GM18870 (cell line): Measurements from ENCODE around the gene LRRC43.
"Not testable (repeated sequence)": the region's sequence is repeated elsewhere in the genome, so short reads cannot be mapped to it uniquely, and the experiment has no call there.

Experiments used
- ATAC-seq: cut with Tn5 transposase; IDR thresholded peaks from one replicate; pipeline ENCODE4 v1.9.1; 2021; ENCODE audit warnings: moderate library complexity; ENCODE audit not compliant: unreplicated experiment

LRRC43 gene

DNA sequence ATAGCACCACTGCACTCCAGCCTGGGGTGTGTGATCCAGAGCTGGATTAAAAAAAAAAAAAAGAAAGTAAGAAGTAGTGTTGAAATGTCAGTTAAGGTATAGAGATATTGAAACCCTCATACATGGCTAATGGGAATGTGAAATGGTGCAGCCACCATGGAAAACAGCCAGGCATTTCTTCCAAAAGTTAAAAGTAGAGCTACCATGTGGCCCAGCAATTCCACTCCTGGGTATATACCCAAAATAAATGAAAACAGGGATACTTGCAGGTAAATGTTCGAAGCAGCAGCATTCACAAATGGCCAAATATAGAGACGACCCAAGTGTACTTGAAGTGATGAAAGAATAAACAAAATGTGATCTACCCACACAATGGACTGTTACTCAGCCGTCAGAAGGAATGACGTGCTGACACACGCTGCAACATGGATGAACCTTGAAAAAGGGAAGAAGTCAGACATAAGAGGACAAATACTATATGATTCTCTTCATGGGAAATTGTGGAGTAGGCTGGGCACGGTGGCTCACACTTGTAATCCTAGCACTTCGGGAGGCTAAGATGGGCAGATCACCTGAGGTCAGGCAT is 24.1 kb upstream of the LRRC43 start:
- ATAC-seq, result no peak

GRCh38 chr12:122159882-122160281 is 23.0 kb upstream of the LRRC43 start:
- no peak for ATAC-seq

DNA sequence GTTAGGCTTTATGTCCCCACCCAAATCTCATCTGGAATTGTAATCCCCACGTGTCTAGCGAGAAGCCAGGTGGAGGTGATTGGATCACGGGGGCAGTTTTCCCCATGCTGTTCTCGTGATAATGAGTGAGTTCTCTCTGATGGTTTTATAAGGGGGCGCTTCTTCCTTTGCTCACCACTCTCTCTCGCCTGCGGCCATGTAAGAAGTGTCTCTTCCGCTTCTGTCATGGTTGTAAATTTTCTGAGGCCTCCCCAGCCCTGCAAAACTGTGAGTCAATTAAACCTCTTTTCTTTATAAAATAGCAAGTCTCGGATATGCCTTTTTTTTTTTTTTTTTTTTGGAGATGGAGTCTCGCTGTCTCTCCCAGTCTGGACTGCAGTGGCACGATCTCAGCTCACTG is 22.2 kb upstream of the LRRC43 start:
- no peak for ATAC-seq

GRCh38 chr12:122161682-122162081 is 21.2 kb upstream of the LRRC43 start:
- no peak for ATAC-seq

DNA sequence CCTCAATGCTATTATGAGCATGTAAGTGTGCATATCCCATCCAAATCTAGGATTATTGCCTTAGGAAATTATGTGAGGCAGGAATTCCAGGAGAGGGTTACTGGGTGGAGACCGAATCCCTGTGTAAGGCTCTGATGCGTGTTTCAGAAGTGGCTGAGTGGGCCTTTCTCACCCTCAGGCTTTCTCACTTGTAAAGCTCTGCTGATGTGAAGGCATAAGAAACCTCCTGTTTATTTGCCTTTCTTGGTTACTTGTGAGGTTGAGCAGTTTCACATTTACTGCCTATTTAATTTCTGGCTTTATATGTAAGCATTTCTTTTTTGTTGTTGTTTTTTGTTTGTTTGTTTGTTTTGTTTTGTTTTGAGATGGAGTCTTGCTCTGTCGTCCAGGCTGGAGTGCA is 19.9 kb upstream of the LRRC43 start:
- ATAC-seq, result no peak

DNA sequence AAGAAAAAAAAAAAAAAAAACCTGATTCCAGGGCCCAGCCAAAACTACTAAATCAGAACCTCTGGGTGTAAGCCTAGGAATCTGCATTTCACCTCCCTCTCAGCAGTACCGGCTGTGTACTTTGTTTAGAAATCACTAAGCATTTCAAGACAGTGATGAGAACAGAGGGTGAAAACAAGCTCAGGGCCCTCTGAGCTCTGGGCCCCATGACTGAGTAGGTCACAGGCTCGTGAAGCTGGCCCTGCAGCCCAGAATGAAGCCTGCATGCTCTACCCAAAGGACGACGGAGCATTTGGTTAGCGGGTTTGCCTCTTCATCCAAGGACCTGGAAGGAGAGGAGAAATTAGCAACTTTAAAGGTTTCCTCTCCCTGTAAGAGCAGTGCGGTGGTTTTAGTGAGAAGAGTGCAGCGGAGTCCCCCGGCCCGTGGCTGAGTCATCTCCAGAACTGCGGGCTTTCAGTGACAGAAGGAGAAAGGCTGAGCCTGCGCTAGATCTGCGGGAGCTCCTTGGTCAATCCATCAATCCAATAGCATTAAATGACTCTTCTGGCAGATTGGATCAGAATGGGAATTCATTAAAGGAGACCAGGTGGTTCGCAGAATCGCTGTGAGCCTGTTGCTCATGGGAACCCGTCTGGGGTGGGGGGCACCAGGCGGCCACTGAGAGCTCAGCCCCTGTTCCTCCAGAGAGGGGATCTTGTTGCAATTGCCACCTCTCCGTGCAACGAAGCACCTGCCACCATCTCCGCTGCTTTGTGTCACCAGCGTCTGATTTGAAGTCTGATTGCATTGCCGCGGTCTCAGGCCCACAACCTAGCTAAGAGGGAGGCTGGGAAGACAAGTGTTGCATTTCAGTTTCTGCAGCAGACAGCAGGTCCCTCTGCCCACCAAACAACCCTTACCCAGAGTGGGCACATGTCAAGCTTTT is 16.2 kb upstream of the LRRC43 start:
- no peak for ATAC-seq

GRCh38 chr12:122167356-122167925 is 15.5 kb upstream of the LRRC43 start:
- no peak for ATAC-seq

DNA sequence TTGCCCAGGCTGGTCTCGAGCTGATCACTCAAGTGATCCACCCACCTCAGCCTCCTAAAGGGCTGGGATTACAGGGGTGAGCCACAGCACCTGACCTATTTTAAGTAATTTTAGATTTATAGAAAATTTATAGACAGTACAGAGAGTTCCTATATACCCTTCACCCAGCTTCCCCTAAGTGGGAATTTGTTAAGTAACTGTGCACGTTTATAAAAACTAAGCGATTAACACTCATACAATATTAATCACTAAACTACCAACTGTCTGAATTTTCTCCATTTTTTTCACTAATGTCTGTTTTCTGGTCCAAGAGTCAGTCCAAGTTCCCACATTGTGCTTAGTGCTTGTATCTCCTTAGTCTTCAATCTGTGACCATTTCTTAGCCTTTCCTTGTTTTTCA is 14.4 kb upstream of the LRRC43 start:
- no peak for ATAC-seq

DNA sequence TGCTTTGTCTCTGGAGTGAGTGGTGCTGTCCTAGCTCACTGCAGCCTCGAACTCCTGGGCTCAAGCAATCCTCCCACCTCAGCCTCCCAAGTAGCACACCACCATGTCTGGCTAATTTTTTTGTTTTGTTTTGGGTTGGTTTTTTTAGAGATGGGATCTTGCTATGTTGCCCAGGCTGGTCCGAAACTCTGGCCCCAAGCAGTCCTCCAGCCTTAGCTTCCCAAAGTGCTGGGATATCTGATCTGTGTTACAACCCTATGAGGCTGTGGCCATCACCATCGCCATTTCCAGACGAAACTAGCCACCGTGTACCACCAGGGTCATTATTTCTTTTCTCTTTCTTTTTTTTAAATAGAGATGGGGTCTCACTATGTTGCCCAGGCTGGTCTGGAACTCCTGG is 11.5 kb upstream of the LRRC43 start:
- ATAC-seq, result no peak

- ATAC-seq, result no peak
Measured at GRCh38 chr12:122172262-122172939, 10.5 kb upstream of the LRRC43 start.

DNA sequence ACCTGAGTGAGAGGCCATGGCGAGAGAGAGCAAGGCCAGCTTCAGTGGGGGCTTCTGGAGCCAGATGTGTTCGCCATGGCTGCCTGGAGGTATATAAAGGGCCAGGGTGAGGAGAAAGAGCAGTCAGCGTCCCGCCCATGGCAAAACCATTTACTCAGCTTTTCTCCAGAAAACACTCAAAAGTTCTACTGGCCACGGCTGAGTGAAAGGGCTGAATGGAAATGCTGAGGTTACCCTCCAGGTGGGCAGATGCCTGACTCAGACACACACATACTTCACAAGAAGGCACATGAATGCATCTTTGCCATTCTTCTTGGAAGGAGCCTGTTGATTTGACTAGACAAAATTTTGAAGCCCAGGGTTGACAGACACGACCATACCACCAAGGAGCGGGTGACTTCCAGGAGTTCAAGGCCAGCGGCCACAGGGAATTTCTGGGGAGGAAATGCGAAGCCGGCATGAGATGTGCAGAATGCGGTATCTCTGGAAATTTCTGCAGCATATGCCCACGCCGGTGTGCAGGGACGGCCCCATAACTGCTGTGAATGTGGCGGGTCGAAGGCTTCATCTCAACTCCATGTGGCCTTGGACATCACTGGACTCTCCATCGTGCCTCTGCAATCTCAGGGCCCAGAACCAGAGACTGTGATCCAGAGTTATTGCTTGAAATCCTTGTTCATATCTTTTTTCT is 8.6 kb upstream of the LRRC43 start, which contains the start of gene IL31:
Gene IL31 (minus strand): TSS at position 67 of the 691 bp plus-strand sequence. CDS start 49 bp downstream, at position 18.
- ATAC-seq, result no peak

GRCh38 chr12:122176473-122176872 is 6.5 kb upstream of the LRRC43 start:
- not testable (repeated sequence) for ATAC-seq

DNA sequence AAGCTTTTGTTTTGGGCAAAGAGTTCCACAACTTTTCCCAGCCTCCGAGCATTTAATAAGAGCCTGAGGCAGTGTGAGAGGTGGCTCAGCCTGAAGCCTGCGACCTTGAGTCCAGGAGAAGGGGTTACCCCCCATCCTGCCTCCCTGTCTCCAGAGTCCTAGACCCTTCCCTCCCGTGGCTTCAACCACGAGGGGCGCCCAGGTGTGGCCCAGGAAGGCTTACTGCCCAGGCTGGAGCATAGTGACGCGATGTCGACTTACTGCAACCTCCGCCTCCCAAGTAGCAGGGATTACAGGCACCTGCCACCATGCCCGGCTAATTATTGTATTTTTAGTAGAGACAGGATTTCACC is 641 bp downstream of the LRRC43 start:
- ATAC-seq, result no peak

DNA sequence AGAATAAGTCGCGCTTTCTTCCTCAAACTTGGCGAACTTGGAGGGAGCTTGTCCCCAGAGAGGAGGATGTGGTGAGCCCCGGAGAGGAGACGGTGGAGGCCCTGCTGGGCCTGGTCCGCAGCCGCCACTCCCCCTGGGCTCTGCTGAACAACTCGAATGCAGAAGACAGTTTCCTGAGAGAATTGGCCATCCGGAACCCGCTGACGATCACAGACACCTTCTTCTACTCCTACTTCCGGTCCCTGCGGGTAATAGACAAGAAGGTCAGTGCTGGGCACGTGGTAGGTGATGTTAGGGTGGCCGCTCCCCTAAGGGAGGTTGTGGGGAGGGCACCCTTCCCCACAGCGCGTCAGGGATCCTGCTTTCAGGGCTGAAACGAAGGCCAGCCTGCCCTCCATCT is 1.6 kb downstream of the LRRC43 start:
- ATAC-seq, result no peak

- ATAC-seq, result no peak
Measured at GRCh38 chr12:122185079-122185478, 2.2 kb downstream of the LRRC43 start.

- no peak for ATAC-seq
Measured at GRCh38 chr12:122185494-122186082, 2.7 kb downstream of the LRRC43 start.

- no peak for ATAC-seq
Measured at GRCh38 chr12:122187466-122187865, 4.5 kb downstream of the LRRC43 start.

DNA sequence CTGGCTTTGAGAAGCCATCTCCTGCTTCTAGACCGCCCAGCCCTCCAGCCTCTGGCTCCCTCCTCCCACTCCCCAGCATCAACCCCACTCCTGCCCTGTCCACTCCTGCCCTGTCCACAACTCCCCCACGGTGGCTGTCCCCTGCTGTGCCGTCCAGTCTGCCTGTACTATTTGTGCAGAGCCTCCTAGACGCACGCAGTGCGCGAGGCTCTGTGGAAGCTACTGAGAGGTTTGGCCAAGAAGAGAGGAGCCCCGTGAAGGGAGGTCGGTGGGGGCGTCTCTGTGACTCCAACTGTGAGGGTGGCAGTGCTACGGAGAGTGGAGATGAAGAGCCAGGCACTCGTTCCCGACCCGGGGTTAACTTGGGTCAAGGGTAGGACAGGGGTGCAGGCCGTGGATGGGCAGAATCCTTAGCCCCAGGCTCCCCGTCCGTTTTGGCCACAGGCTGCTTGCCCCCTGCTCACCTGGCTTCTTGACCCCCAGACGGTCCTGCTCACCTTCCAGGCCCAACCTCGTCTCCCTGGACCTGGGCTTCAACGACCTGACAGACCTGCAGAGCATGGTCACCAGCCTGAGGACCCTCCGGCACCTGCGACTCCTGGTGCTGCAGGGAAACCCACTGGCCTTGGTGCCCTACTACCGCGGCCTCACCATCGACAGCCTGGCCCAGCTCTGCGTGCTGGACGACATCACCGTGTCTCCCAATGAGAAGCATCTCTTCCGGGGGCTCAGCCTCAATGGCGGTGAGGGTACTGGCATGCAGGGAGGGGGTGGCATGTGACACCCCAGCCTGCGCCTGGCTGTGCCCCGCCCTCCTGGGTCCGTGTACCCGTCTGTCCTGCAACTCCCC is 6.9 kb downstream of the LRRC43 start:
- no peak for ATAC-seq

DNA sequence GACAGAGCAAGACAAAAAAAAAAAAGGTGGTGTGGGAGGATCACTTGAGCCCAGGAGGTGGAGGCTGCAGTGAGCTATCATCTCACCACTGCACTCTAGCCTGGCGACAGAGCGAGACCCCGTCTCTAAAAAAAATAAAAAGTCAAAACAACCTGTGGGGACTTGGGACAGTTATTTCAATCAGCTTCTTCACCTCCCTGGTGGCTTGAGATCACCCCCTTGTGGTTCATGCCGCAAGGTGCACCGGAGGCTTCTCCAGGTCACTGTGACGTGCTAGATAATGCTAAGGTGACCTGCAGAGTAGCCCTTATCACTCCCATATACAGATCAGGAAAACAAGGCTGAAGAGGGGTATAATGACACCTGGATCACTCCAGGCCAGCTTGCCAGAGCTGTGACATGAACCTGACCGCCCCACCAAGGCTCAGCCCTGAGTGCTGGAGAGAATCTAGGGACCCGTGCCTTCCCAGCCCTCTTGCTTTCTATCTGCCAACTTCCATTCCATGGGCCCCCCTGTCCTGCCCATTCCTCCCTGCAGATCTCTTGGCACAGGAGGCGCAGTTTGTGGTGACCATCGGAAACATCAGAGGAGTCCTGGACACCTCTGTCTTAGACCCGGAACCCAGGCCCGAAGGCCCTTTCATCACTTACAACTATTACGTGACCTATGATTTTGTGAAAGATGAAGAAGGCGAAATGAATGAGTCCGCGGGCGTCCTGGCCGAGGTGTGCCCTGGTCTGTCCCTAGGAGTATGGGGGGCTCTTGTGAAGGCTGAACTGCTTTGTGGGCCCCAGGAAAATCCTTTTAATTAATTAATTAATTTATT is 8.1 kb downstream of the LRRC43 start:
- no peak for ATAC-seq
